Esophagus (tissue), 2 donors: ENCODE results near the gene MMEL1. TPM values are rescaled to one million over a fixed set of nuclear protein-coding genes. Genes with fewer than 3 reads are reported as not detected.

Experiments
- H3K27ac ChIP-seq, 2 donors: one replicate each; pipeline ENCODE4 v1.5.1; 2013; ENCODE audit warnings: low read depth in 2 of 2, mild to moderate bottlenecking in 2 of 2, inconsistent platforms in 1 of 2, low read length in 1 of 2, moderate library complexity in 1 of 2
- H3K27me3 ChIP-seq, 2 donors: one replicate each; pipeline ENCODE4 v1.6.1; 2013; ENCODE audit warnings: low read length in 2 of 2, control low read depth in 1 of 2, mild to moderate bottlenecking in 1 of 2; ENCODE audit not compliant: insufficient read depth in 2 of 2, control insufficient read depth in 1 of 2
- H3K36me3 ChIP-seq, 2 donors: one replicate each; pipeline ENCODE4 v1.6.1; 2013; ENCODE audit warnings: low read length in 1 of 2; ENCODE audit not compliant: control insufficient read depth in 2 of 2, insufficient read depth in 2 of 2
- H3K4me1 ChIP-seq, 2 donors: one replicate each; pipeline ENCODE4 v1.6.1; 2013; ENCODE audit warnings: low read length in 1 of 2; ENCODE audit not compliant: control insufficient read depth in 2 of 2, insufficient read depth in 2 of 2
- H3K4me3 ChIP-seq, 2 donors: one replicate each; pipeline ENCODE4 v1.5.1; 2013; ENCODE audit warnings: low read length in 2 of 2, mild to moderate bottlenecking in 2 of 2, low read depth in 1 of 2, moderate library complexity in 1 of 2
- H3K9me3 ChIP-seq, 2 donors: one replicate each; pipeline ENCODE4 v1.6.1; 2013; ENCODE audit warnings: mild to moderate bottlenecking in 2 of 2, low read depth in 1 of 2, low read length in 1 of 2, moderate library complexity in 1 of 2; ENCODE audit not compliant: control insufficient read depth in 2 of 2, insufficient read depth in 1 of 2
- WGBS, 2 donors: extraction: QIAGEN DNeasy Blood & Tissue Kit; methylation state at CpG; one replicate each; pipeline ENCODE4 v1.1.7; 2013; 5-methylcytosine and 5-hydroxymethylcytosine counted together
- polyA plus RNA-seq, 2 donors: library from polyadenylated mRNA; stranded (reverse); fragments of 200-250 nt; gene quantifications; one replicate each; pipeline ENCODE4 v1.2.3, GENCODE V29; 2013
- donor health status: healthy with polysubstance abuse.
- donor health status: Bipolar disorder and iron deficiency.

Gene MMEL1
- polyA plus RNA-seq, 2 donors, result 3.4 to 11.6 TPM

DNA sequence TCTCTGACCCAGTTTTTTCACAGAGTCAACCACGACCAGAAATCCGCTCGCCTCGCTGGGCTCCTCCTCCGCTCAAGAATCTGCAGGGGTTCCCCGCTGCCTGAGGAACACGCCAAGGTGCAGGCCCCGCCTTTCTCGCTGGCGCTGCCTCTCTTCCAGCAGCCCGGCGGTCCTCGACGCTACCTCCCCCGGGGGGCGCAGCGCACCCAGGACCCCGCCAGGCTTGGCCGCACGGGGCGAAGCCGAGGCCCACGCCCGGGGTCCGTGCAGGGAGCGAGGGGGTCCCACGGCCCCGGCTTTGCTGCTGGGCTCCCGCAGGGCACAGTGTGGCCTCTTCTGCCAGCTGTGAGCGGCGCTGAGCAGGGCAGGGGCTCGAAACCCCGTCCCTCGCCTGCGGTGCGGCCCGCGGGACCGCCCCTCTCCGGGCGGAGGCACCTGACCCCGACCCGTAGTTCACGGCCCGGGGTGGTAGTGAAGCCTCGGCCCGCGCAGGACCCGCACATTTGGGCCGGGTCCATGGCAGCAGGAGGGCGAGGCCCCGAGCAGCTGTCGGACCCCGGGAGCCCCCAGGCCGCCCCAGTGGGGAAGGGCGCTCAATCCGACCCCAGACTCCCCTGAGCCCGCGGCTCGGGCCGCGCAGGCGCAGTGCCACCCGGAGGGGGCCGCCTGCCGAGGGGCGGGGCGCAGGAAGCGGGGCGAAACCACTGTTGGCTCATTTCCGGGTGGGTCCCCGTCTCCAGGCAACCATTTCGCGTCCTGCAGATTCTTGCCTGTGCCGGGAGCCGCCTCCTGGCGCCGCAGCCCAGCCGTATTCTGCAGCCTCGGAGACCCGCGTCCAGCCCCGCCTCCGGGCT is 10.0 kb upstream of the MMEL1 start:
- 0 to 1% methylated on average over 67 to 84 of the region's 84 CpGs for WGBS, 2 donors
- Histone ChIP-seq H3K9me3 (peaks cover 0 to 3% of the 10 kb centered on the region in 2 donors), H3K4me3 (peak overlapping the region; percentile 56 to 66), H3K27ac (peak overlapping the region; percentile 77 to 81), H3K27me3 (no peaks in the 10 kb centered on the region), H3K36me3 (no peaks in the 10 kb centered on the region), H3K4me1 (peaks cover 8 to 21% of the 10 kb centered on the region in 2 donors)

- H3K4me3 ChIP-seq, result peak overlapping the region; percentile 56 to 66
- no peaks in the 10 kb centered on the region for H3K27me3 ChIP-seq
- H3K4me1 ChIP-seq, result peaks cover 8 to 21% of the 10 kb centered on the region in 2 donors
- H3K27ac ChIP-seq, result no peak overlapping the region
- 29 to 32% methylated on average over 11 of the region's 11 CpGs for WGBS, 2 donors
- peaks cover 4 to 7% of the 10 kb centered on the region in 2 donors for H3K9me3 ChIP-seq
- no peaks in the 10 kb centered on the region for H3K36me3 ChIP-seq
These were observed 9.3 kb upstream of the MMEL1 start for GRCh38 chr1:2642131-2642559.

DNA sequence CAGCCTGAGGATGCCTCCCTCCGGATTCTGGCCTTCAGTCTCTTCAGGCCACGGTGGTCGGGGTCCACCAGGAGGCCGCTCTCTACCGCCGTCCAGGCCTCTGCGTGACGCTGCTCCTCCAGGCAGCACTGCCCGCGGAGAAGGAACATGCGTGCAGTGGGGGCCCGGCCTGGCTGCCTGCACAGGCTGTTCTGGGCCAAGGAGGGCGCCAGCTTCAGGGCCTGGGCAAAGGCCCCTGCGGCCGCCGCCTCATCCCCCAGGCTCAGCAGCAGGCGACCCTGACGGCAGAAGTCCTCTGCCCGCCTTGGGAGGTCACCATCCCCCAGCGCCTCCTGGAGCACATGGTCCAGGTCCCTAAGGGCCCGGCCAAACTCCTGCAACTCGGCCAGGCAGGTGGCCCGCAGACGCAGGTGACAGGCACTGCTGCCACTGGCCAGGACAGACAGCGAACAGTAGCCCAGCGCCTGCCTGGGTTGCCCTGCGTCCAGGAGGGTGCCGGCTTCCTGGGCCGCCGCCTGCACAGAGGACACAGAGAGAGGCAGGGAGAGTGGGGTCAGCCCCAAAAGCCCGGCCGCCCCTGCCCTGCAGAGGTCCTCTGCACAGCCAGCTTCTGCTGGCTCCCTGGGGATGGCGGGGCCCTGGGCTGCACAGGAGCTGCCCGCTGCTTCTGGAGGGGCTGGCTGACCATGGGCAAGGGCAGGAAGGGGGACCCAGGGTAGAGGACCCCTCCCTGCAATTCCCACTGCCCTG is 8.7 kb upstream of the MMEL1 start:
- peaks cover 8 to 12% of the 10 kb centered on the region in 2 donors for H3K9me3 ChIP-seq
- H3K27ac ChIP-seq, result no peak overlapping the region

GRCh38 chr1:2640626-2641025 is 7.8 kb upstream of the MMEL1 start:
- 78% methylated on average over 3 of the region's 3 CpGs for WGBS, 2 donors
- H3K36me3 ChIP-seq, result no peaks in the 10 kb centered on the region
- H3K27me3 ChIP-seq, result no peaks in the 10 kb centered on the region
- H3K27ac ChIP-seq, result no peak overlapping the region
- H3K9me3 ChIP-seq, result peaks cover 9 to 10% of the 10 kb centered on the region in 2 donors
- H3K4me1 ChIP-seq, result peaks cover 8 to 21% of the 10 kb centered on the region in 2 donors
- H3K4me3 ChIP-seq, result no peak overlapping the region

More for the DNA sequence above, 8.7 kb upstream of the MMEL1 start:
- Histone ChIP-seq H3K36me3 (no peaks in the 10 kb centered on the region), H3K4me1 (peaks cover 8 to 21% of the 10 kb centered on the region in 2 donors), H3K27me3 (no peaks in the 10 kb centered on the region), H3K4me3 (peak overlapping the region in 1 of 2 donors; percentile 56)
- 91% methylated on average over 32 to 34 of the region's 34 CpGs for WGBS, 2 donors

DNA sequence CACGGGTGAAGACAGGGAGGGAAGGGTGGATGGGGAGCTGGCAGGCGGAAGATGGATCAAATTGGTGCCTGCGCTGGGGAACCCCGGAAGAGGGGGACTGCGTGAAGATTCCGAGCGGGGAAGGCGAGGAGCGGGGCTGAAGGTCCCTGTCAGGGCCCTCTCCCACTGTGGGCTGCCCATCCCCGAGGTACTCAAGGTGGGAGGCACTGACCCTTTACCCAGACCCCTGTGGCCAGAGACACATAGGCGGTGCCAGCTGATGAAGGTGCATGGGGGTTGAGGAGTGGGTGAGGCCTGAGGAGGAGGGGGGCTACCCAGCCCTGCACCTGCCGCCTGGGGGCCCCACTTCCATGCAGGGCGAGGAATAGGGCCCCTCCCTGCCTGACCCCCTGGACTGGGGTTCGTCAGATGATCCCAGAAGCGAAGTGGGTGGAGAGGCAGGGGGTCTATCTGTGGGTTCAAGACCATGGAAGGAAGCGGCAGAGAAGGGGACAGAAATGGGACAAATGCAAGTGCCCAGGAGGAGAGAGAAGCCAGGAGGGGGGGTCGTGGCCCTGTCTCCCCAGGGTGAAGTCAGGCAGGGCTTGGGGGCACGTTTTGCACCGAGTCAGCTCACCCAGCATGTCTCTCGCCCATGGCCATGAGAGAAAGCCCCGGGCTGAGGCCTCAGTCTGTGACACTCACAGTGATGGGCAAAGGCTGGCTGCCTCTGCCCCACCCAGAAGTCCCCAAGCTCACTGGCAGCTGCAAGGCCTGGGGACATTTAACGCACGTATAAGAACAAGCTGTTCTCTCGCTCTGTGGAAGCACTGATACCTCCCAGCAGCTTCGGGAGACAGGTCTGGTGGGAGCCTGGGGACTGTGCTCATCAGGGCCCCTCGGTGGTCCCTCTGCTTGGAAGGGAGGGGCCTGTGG is 7.0 kb upstream of the MMEL1 start:
- Histone ChIP-seq H3K4me1 (peaks cover 8 to 21% of the 10 kb centered on the region in 2 donors), H3K27ac (no peak overlapping the region), H3K27me3 (no peaks in the 10 kb centered on the region), H3K4me3 (no peak overlapping the region), H3K9me3 (peaks cover 9 to 10% of the 10 kb centered on the region in 2 donors), H3K36me3 (no peaks in the 10 kb centered on the region)
- 70 to 72% methylated on average over 26 of the region's 26 CpGs for WGBS, 2 donors

- Histone ChIP-seq H3K27me3 (no peaks in the 10 kb centered on the region), H3K9me3 (peaks cover 9 to 10% of the 10 kb centered on the region in 2 donors), H3K4me1 (peaks cover 8 to 21% of the 10 kb centered on the region in 2 donors), H3K27ac (no peak overlapping the region), H3K36me3 (no peaks in the 10 kb centered on the region), H3K4me3 (no peak overlapping the region)
- WGBS, 2 donors, result 50 to 55% methylated on average over 10 to 11 of the region's 11 CpGs
These were observed 6.4 kb upstream of the MMEL1 start for GRCh38 chr1:2639203-2639602.

DNA sequence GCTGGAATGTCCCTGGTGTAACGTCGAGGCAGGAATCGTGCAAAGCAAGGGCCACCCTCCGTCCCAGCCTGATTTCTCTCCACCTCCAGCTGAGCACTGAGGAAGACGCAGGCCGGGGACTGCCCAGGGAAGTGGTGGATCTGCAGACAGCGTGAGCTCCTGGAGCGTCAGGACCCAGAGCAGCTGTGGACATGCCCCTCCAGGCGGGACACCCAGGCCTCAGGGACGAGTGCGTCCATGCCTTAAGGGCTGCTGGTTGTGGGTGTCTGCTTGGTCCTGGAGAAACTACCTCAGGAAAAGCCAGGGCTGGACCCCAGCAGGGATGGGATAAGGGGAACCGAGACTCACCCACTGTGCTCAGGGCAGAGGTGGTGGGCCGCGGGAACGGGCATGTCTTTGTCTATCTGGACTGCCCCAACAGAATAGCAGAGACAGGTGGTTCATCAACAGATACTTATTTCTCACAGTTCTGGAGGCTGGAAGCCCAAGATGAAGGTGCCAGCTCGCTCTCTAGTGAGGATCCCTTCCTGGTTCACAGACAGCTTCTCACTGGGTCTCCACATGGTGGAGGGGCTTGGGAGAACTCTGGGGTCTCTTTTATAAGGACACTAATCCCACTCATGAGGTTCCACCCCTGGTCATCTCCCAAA is 5.8 kb upstream of the MMEL1 start:
- WGBS, 2 donors, result 78 to 83% methylated on average over 16 of the region's 16 CpGs
- no peak overlapping the region for H3K4me3 ChIP-seq
- no peak overlapping the region for H3K27ac ChIP-seq
- H3K4me1 ChIP-seq, result peaks cover 8 to 19% of the 10 kb centered on the region in 2 donors
- no peaks in the 10 kb centered on the region for H3K27me3 ChIP-seq
- H3K36me3 ChIP-seq, result no peaks in the 10 kb centered on the region
- peaks cover 9 to 10% of the 10 kb centered on the region in 2 donors for H3K9me3 ChIP-seq

DNA sequence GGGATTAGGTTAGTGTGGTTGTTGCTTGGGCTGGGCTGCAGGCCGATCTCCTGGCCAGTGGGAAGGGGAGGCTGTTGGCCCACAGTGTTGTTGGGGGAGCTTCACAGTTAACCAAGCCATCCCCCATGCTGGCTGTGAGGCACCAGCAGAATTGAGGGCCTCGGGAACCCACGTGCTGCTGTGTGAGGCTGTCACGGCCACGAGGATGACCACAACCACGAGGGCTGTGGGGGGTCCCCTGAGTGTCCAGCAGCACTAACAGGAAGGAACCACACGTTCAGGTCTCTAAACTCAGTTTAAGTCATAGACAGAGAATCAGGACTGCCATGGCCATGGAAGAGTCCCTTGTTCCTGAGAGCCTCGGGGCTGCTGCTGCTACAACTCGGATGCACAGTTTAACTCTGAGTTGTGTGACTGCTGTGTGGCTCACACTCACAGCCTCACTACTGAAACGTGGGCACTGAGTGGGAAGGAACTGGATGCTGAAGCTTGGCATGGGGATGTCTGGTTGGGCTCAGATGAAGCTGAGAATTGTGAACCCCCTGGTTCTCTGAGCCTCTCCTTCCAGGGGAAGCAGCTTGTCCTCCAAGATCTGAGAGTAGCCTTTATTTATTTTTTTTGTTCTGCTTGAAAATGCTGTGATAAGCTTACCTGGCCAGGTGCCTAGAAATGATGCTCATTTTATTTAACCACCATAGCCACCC is 4.8 kb upstream of the MMEL1 start:
- H3K27me3 ChIP-seq, result no peaks in the 10 kb centered on the region

More for the DNA sequence above, 4.8 kb upstream of the MMEL1 start:
- Histone ChIP-seq H3K9me3 (peaks cover 9 to 10% of the 10 kb centered on the region in 2 donors), H3K36me3 (no peaks in the 10 kb centered on the region), H3K4me1 (peaks cover 6 to 13% of the 10 kb centered on the region in 2 donors), H3K27ac (no peak overlapping the region), H3K4me3 (no peak overlapping the region)
- WGBS, 2 donors, result 74 to 76% methylated on average over 10 of the region's 10 CpGs
